T-helper 17 cell (primary cell): ENCODE measurements around the gene GDF11. TPM values are rescaled to one million over a fixed set of nuclear protein-coding genes. Genes with fewer than 3 reads are reported as not detected.
A peak's percentile ranks its signal among the peaks of the same experiment; 100 is the strongest.
"Not testable (repeated sequence)": the region's sequence is repeated elsewhere in the genome, so short reads cannot be mapped to it uniquely, and the experiment has no call there.

Source experiments
- ATAC-seq: fragments of 150-1000 bp; cut with Tn5 transposase; 2 replicates; pipeline ENCODE4 v1.10.0; 2021; ENCODE audit warnings: mild to moderate bottlenecking, moderate library complexity
- DNase-seq, 3 donors: peaks; one replicate each; pipeline versions ENCODE4 v3.0.0 to v3.0.0-alpha.2; 2020 to 2021
- H3K9me3 ChIP-seq: one replicate; pipeline ENCODE4 v1.7.0; 2013; ENCODE audit warnings: low read length, mild to moderate bottlenecking; ENCODE audit not compliant: control insufficient read depth, poor library complexity, severe bottlenecking
- H3K27ac Mint-ChIP-seq: one replicate; pipeline ENCODE4 v1.8.0; 2022; ENCODE audit warnings: mild to moderate bottlenecking, moderate library complexity, mixed read lengths
- H3K27me3 Mint-ChIP-seq: one replicate; pipeline ENCODE4 v1.8.0; 2022; ENCODE audit warnings: mixed read lengths
- H3K36me3 Mint-ChIP-seq: one replicate; pipeline ENCODE4 v1.8.0; 2022; ENCODE audit warnings: low read depth, mixed read lengths
- H3K4me1 Mint-ChIP-seq: one replicate; pipeline ENCODE4 v1.8.0; 2022; ENCODE audit warnings: mild to moderate bottlenecking, mixed read lengths
- H3K4me3 Mint-ChIP-seq: one replicate; pipeline ENCODE4 v1.8.0; 2022; ENCODE audit warnings: mild to moderate bottlenecking, moderate library complexity, mixed read lengths
- total RNA-seq, 4 donors: library from RNA in 2 of 4; stranded (reverse) in 2 of 4; gene quantifications; one replicate each; pipeline ENCODE4 v1.2.3 and lab custom pipeline; 2022 to 2026

The GDF11 gene
- total RNA-seq, 2 donors from 2014 or later: 6.7 to 9.5 TPM

DNA sequence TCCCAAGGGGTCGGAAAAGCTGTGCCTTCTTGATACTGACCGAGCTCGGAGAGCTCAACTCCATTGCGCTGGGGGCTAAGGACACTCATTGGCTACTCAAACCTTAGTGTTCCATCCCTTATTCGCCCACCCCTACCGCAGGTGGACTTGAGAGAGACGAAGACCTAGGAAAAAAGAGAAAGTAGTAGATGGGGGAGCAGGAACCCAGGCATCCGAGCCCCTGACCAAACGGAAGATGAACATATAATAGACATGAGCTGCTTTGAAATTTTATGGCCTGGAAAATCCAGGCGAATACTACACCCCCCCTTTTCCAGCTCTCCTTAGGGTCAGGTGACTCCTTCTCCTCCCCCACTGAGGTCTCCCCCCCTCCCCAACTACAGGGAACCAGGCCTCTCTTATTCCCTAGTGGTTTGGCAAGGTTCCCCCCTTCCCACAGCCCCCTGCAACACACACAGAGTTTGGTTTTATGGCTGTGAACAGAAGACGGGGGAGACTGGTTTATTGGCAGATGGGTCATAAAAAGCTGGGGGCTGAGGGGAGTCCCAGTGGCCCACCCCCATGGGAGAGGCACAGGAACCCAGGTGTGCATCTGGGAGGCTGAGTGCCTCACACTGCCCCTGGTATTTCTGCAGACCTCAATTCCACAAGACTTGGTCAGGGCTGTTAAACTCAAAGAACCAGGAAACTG is 1.6 kb downstream of the GDF11 start:
- H3K9me3 ChIP-seq: no peaks in the 10 kb centered on the region
- Mint-ChIP-seq H3K36me3 (peaks cover 3% of the 10 kb centered on the region), H3K4me1 (peaks cover 55% of the 10 kb centered on the region), H3K4me3 (peak overlapping the region; percentile 94), H3K27me3 (no peaks in the 10 kb centered on the region), H3K27ac (peak overlapping the region; percentile 90)
- DNase-seq (no peak), ATAC-seq (no peak)

DNA sequence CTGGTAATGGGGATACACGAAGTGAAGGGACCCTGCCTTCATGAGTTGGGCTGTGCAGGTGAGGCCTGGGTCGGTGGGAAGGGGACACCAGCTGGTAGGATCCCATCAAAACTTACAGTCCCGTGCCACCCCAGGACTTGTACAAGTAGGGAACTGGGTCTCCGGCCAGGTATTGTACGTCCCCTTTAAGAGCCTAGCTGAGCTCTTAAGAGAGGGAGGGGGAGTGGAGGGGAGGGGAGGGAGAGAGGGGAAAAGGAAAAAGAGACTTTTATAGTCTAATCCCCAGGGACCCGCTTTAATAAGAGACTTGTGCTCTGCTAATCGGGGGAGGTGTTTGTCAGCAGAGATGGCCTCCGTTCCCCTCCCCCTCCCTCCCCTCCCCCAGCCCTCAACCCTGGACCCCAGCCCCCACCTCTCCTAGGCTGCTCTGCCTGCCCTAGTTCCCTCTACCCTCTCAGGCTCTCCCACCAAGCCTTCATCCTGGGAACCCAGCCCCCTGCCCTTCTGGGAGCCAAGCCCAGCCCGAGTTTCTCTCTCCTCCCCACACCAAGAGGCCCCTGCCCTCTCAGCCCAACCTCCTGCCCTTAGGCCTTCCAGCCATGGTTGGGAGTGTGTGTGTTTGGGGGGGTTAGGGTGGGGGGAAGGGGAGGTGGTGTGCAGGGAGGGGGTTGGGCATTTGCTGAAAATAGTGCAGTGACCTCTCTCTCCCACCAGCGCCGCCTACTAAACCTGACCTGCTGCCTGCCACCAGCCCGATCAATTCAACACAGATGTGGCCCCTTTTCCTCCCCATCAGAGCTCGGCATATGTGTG is 2.6 kb downstream of the GDF11 start:
- H3K27me3 Mint-ChIP-seq: no peaks in the 10 kb centered on the region
- peak overlapping the region; percentile 94 for H3K4me3 Mint-ChIP-seq
- ATAC-seq (no peak), DNase-seq (no peak)
- peaks cover 58% of the 10 kb centered on the region for H3K4me1 Mint-ChIP-seq
- H3K36me3 Mint-ChIP-seq: peaks cover 5% of the 10 kb centered on the region
- peak overlapping the region; percentile 90 for H3K27ac Mint-ChIP-seq
- no peaks in the 10 kb centered on the region for H3K9me3 ChIP-seq

DNA sequence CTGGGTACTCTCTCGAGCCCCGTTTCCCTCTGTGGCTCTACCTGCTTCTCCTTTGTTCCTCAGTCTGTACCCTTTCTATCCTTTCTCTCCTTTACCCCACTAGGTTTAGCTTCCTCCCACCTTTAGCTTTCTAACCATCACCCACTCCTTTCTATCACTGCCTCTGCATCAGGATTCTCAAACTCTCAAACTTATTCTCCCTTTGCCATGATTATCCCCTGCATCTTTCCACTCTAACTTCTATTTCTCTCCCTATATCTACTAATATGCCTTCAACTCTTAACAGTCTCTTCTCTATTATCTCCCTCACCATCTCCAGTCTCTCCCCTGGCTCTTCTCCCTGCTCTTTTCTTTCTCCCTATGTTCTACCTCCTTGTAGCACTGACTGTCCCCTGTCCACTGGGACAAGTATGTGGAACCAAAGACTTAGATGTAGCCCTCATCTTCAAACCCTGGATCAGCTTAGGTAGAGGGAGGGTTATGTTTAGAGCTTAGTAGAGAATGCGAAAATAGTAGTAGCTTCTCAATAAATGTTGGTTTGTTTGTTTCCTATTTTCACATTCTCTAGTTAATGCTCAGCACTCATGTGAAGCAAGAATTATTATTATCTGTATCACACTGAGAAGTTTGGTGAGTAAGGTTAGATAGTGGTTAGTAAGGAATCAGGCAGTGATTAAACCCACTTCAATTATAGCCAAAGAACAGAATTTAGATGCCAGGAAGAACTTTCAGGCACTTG is 3.4 kb downstream of the GDF11 start:
- Mint-ChIP-seq H3K4me1 (peaks cover 58% of the 10 kb centered on the region), H3K36me3 (peaks cover 5% of the 10 kb centered on the region), H3K27ac (peak overlapping the region; percentile 86), H3K27me3 (no peaks in the 10 kb centered on the region), H3K4me3 (peak overlapping the region; percentile 73)
- ATAC-seq (no peak), DNase-seq (no peak)
- no peaks in the 10 kb centered on the region for H3K9me3 ChIP-seq

DNA sequence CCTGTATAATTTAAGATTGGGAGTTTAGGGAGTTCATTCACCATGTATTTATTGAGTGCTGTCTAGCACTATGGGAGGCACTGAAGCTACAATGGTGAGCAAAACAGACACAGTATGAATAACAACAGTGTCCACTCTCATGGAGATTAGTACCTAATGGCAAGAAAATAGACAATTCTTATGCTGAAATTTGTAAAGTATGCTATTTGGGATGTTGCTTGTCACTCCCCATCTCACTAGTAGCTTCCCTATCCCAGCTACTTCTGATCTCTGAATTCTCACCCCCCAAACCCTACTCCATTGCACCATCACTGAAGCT is 4.0 kb downstream of the GDF11 start:
- Mint-ChIP-seq H3K27ac (peak overlapping the region; percentile 86), H3K4me1 (peaks cover 56% of the 10 kb centered on the region), H3K4me3 (no peak overlapping the region), H3K36me3 (peaks cover 5% of the 10 kb centered on the region), H3K27me3 (no peaks in the 10 kb centered on the region)
- no peak for DNase-seq
- no peaks in the 10 kb centered on the region for H3K9me3 ChIP-seq
- no peak for ATAC-seq

DNA sequence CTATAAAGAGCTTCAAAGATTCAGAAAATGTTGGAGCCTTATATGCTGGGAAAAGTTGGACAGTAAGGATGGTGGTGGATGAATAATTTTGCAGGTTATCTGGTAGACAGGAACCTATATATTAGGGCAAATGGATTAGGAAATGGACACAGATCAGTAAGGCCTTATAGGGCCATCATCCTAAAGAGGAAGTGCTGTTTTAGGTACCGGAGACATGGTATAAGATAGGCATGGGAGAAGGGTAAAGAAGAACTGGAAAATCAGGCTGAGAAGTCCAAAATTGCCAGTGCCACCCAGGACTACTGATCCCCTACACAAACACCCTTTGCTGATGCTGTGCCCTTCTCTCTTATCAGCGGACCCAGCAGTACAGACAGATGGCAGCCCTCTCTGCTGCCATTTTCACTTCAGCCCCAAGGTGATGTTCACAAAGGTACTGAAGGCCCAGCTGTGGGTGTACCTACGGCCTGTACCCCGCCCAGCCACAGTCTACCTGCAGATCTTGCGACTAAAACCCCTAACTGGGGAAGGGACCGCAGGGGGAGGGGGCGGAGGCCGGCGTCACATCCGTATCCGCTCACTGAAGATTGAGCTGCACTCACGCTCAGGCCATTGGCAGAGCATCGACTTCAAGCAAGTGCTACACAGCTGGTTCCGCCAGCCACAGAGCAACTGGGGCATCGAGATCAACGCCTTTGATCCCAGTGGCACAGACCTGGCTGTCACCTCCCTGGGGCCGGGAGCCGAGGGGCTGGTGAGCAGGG is 5.5 kb downstream of the GDF11 start:
- no peaks in the 10 kb centered on the region for H3K27me3 Mint-ChIP-seq
- peak overlapping the region; percentile 86 for H3K27ac Mint-ChIP-seq
- ATAC-seq (no peak), DNase-seq (no peak)
- no peak overlapping the region for H3K4me3 Mint-ChIP-seq
- no peaks in the 10 kb centered on the region for H3K9me3 ChIP-seq
- H3K36me3 Mint-ChIP-seq: peaks cover 3% of the 10 kb centered on the region
- peaks cover 47% of the 10 kb centered on the region for H3K4me1 Mint-ChIP-seq

DNA sequence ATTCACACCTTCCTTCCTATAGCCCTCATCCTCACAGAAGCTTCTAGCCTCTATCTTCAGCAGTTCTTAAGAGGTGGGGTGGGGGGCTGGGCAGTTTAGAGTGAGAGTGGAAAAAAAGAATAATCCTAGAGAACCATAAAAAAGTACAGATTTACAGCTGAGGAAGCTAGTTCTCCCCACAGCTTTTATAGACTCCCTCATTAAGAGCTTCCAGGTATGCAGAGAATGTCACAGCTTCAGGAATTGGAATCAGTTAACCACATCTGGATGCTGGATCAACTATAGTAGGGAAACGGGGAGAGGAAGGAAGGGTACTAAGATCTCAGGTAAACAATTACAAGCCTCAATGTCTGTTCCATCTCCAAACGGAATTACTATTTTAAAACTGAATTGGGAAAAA is 12.3 kb downstream of the GDF11 start:
- H3K27ac Mint-ChIP-seq: peak overlapping the region; percentile 77
- H3K9me3 ChIP-seq: no peaks in the 10 kb centered on the region
- H3K27me3 Mint-ChIP-seq: no peaks in the 10 kb centered on the region
- ATAC-seq (no peak), DNase-seq (no peak)
- no peak overlapping the region for H3K4me3 Mint-ChIP-seq
- peaks cover 3% of the 10 kb centered on the region for H3K36me3 Mint-ChIP-seq
- H3K4me1 Mint-ChIP-seq: peaks cover 12% of the 10 kb centered on the region

DNA sequence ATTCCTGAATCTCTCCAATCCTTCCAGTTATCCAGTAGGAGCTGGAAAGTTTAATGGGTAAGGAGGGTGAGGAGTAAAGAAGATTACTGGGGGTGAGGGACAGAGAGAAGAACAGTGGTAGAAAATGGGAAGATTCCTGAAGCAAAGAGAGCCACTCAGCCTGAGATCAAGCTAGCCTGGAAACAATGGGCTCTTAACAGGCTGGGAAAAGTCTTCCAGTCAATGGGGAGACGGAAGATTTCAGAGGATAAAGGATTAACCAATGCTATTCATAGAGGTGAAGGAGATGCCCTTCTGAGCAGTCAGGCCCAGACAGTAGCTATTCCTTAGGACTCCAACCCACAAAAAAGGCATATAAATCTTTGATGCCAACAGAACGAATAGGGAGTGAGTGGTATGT is 14.8 kb downstream of the GDF11 start:
- ATAC-seq (no peak), DNase-seq (no peak)
- no peaks in the 10 kb centered on the region for H3K9me3 ChIP-seq
- H3K36me3 Mint-ChIP-seq: peaks cover 6% of the 10 kb centered on the region
- H3K4me1 Mint-ChIP-seq: peaks cover 19% of the 10 kb centered on the region
- no peaks in the 10 kb centered on the region for H3K27me3 Mint-ChIP-seq
- H3K27ac Mint-ChIP-seq: no peak overlapping the region
- H3K4me3 Mint-ChIP-seq: no peak overlapping the region

DNA sequence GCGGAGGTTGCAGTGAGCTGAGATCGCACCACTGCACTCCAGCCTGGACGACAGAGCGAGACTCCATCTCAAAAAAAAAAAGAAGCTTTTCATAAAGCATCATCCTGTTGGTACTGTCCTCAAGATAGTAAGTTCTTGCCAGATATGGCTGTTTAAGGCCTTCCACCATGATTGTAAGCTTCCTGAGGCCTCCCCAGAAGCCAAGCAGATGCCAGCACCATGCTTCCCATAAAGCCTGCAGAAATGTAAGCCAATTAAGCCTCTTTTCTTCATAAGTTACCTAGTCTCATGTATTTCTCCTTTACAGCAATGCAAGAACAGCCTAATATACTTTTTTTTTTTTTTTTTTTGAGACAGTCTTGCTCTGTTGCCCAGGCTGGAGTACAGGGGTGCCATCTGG is 15.7 kb downstream of the GDF11 start:
- not testable (repeated sequence) for DNase-seq, H3K4me3 Mint-ChIP-seq, H3K36me3 Mint-ChIP-seq, H3K27me3 Mint-ChIP-seq, ATAC-seq, H3K9me3 ChIP-seq, H3K27ac Mint-ChIP-seq
- peaks cover 19% of the 10 kb centered on the region for H3K4me1 Mint-ChIP-seq

DNA sequence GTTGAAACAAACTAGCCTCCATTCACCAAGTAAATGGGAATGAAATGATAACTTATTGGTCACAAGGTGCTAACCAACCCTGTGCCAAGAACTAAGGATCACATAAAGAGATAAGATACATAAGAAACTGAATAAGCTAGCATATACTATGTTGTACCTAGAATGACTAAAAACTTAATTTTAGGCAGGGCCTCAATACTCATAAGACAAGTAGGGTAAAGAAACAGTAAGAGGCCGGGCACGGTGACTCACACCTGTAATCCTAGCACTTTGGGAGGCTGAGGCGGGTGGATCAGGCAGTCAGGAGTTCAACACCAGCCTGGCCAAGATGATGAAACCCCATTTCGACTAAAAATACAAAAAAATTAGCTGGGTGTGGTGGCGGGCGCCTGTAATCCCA is 17.7 kb downstream of the GDF11 start:
- DNase-seq: no peak
- Mint-ChIP-seq H3K27ac (no peak overlapping the region), H3K4me1 (peaks cover 14% of the 10 kb centered on the region), H3K4me3 (no peak overlapping the region), H3K27me3 (no peaks in the 10 kb centered on the region), H3K36me3 (peaks cover 6% of the 10 kb centered on the region)
- ATAC-seq: no peak
- no peaks in the 10 kb centered on the region for H3K9me3 ChIP-seq

DNA sequence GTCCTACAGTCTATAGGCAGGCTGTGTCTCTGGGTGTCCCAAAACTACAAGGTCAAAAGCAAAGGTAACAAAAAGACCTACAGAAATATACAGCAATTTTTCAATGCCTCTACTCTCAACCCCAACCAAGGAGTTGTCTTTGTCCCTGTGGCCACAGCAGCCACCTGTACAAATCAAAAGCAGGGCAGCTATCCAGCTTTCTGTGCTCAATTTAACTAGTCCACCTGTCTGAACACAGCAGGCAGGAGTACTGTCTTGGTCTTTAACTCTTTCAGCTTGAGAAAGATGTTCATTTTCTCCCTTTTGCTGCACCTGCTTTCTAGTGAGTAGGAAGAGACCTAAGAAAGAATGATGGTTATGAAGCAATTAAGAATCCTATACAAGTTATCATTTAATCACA is 19.7 kb downstream of the GDF11 start:
- no peak for DNase-seq
- Mint-ChIP-seq H3K27me3 (no peaks in the 10 kb centered on the region), H3K4me3 (no peak overlapping the region), H3K36me3 (peaks cover 3% of the 10 kb centered on the region), H3K4me1 (peaks cover 13% of the 10 kb centered on the region), H3K27ac (no peak overlapping the region)
- no peaks in the 10 kb centered on the region for H3K9me3 ChIP-seq
- ATAC-seq: no peak

DNA sequence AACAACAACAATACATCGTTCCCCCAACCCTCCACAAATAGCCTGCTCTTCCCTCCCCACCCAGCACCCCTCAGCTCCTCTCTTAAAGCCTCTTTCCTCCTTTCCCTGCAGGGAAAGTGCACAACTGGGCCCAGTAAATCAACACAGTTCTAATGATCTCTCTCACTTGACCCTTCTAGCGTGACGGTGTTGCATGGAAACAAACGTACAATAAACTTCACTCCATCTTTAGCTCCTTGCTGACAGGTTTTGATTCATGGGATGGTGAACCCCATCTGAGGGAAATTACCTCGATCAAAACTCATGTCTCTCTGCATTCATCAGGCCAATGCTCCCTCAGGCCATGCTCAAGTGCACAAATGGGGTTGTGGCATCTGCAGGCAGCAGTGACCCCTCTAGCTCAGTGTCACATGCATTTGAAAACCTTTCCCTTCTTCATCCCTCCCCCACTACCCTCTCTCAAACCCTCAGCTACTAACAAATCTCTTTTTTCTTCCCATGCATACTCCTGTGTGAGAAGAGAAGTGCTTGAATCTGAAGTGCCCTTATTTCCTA is 22.9 kb downstream of the GDF11 start:
- H3K4me3 Mint-ChIP-seq: no peak overlapping the region
- no peak for ATAC-seq
- no peak for DNase-seq
- H3K27ac Mint-ChIP-seq: peak overlapping the region; percentile 85
- H3K9me3 ChIP-seq: no peaks in the 10 kb centered on the region
- H3K36me3 Mint-ChIP-seq: peaks cover 6% of the 10 kb centered on the region
- H3K27me3 Mint-ChIP-seq: no peaks in the 10 kb centered on the region
- peaks cover 14% of the 10 kb centered on the region for H3K4me1 Mint-ChIP-seq

DNA sequence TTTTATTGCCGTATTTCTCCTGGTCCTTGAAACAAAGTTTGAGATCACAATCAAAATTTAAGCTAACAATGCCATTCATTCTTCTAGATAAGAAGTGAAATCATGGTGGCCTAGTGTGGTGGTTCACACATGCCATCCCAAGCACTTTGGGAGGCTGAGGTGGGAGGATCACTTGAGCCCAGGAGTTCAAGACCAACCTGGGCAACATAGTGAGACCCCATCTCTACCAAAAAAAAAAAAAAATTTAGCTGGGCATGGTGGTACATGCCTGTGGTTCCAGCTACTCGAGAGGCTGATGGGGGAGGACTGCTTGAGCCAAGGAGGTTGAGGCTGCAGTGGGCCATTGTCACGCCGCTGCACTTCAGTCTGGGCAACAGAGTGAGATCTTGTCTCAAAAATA is 24.2 kb downstream of the GDF11 start:
- Mint-ChIP-seq H3K4me3 (no peak overlapping the region), H3K27ac (peak overlapping the region; percentile 27), H3K4me1 (peaks cover 13% of the 10 kb centered on the region), H3K36me3 (peaks cover 3% of the 10 kb centered on the region), H3K27me3 (no peaks in the 10 kb centered on the region)
- no peak for ATAC-seq
- no peaks in the 10 kb centered on the region for H3K9me3 ChIP-seq
- no peak for DNase-seq

DNA sequence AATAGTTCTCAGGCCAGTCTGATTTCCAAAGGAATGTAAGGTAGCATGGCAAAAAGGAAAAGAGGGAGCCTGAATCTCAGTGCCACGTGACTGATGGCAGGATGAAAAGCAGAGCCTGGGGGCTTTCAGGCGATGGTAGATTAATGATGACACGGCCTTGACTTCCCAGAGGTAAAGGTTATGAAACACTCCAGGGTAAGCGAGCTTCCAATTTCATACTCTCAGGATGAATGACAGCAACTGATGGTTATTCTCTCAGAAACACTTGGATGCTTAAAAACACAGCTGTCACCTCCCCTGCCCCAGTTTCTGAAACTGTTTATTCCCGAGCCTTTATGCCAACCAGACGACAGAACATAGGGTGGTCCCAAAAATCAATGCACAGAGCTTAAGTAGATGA is 28.8 kb downstream of the GDF11 start:
- peaks cover 13% of the 10 kb centered on the region for H3K4me1 Mint-ChIP-seq
- peak overlapping the region; percentile 67 for H3K27ac Mint-ChIP-seq
- no peak for ATAC-seq
- no peaks in the 10 kb centered on the region for H3K9me3 ChIP-seq
- H3K4me3 Mint-ChIP-seq: no peak overlapping the region
- H3K27me3 Mint-ChIP-seq: no peaks in the 10 kb centered on the region
- H3K36me3 Mint-ChIP-seq: peaks cover 5% of the 10 kb centered on the region
- no peak for DNase-seq
